ENCODE data around the gene MAP10.
A peak's percentile ranks its signal among the peaks of the same experiment; 100 is the strongest.

MAP10 gene

GRCh38 chr1:232853994-232854797 is 49.0 kb downstream of the MAP10 start:
- no peak for TF ChIP-seq CTCF (IDR thresholded peaks at IDR 0.05; ENCODE audit: control insufficient read depth, extremely low read depth, insufficient read depth)
- no peak overlapping the region for H3K4me3 ChIP-seq (ENCODE audit: low read depth, low read length)
- DNase-seq (ENCODE audit: low read depth) = peak; percentile 89

- no peak overlapping the region for H3K4me3 ChIP-seq (ENCODE audit: low read depth, low read length)
- no peak for DNase-seq (ENCODE audit: low read depth)
- TF ChIP-seq CTCF (IDR thresholded peaks at IDR 0.05; ENCODE audit: control insufficient read depth, extremely low read depth, insufficient read depth) = no peak
Measured at GRCh38 chr1:232854798-232855159, 49.6 kb downstream of the MAP10 start.

GRCh38 chr1:232856541-232856940 is 51.3 kb downstream of the MAP10 start:
- H3K4me3 ChIP-seq (ENCODE audit: low read depth, low read length) = no peak overlapping the region
- no peak for TF ChIP-seq CTCF (IDR thresholded peaks at IDR 0.05; ENCODE audit: control insufficient read depth, extremely low read depth, insufficient read depth)
- DNase-seq (ENCODE audit: low read depth) = no peak

Measured in LNCaP clone FGC (cell line).